Thyroid gland (tissue), 4 donors: ENCODE data around the gene SNX9. TPM values are rescaled to one million over a fixed set of nuclear protein-coding genes. Genes with fewer than 3 reads are reported as not detected.

Experiments used
- DNase-seq, 2 donors: peaks; one replicate each; pipeline ENCODE4 v3.0.0-alpha.2; 2019
- H3K27ac ChIP-seq, 3 donors: fragments of 200-600 bp; sonication (generic); 1 replicate in 2 of 3; 2 replicates in 1 of 3; pipeline ENCODE4 v1.5.1; 2016 to 2019; ENCODE audit warnings: mild to moderate bottlenecking in 1 of 3, moderate library complexity in 1 of 3
- H3K27me3 ChIP-seq: fragments of 200-600 bp; sonication (generic); one replicate; pipeline ENCODE4 v1.5.1; 2019
- H3K36me3 ChIP-seq, 2 donors: fragments of 200-600 bp; sonication (generic); one replicate each; pipeline ENCODE4 v1.5.1; 2016 to 2019
- H3K4me1 ChIP-seq, 2 donors: fragments of 200-600 bp; sonication (generic); one replicate each; pipeline ENCODE4 v1.5.1; 2017 to 2019
- H3K4me3 ChIP-seq, 3 donors: fragments of 200-600 bp; sonication (generic); replicated peaks in 1 of 3; 1 replicate in 2 of 3; 2 replicates in 1 of 3; pipeline ENCODE4 v1.5.1; 2016; ENCODE audit warnings: mild to moderate bottlenecking in 1 of 3
- H3K9me3 ChIP-seq: fragments of 200-600 bp; sonication (generic); one replicate; pipeline ENCODE4 v1.5.1; 2017
- POLR2A ChIP-seq, 2 donors: fragments of 450-650 bp; IDR thresholded peaks; one replicate each; pipeline ENCODE4 v1.6.1; 2017; ENCODE audit warnings: antibody characterized with exemption in 2 of 2, mild to moderate bottlenecking in 2 of 2, moderate library complexity in 1 of 2
- WGBS, 2 donors: methylation state at CpG; one replicate each; pipeline ENCODE4 v1.1.5; 2017; 5-methylcytosine and 5-hydroxymethylcytosine counted together
- intact Hi-C: fragments of 100-400 bp; cut with DNase I; formaldehyde crosslinking; loops from one replicate; pipeline ENCODE4 v1.15.1; 2023
- total RNA-seq, 4 donors: library from RNA; depleted of rRNA; stranded (reverse); fragments of >200 nt; gene quantifications; one replicate each; pipeline ENCODE4 v1.2.3, GENCODE V29; 2016
- TF ChIP-seq, protein P1 (sequence below), 6 experiments: fragments of 200-600 bp in 3 of 6; fragments of 450-650 bp in 3 of 6; sonication (generic) in 3 of 6; IDR thresholded peaks; one replicate each; pipeline ENCODE4 v1.5.1; 2016 to 2019; ENCODE audit warnings: antibody characterized with exemption in 6 of 6, mild to moderate bottlenecking in 2 of 6, inconsistent platforms in 1 of 6, moderate library complexity in 1 of 6

Gene SNX9
- total RNA-seq, 4 donors from 2014 or later, result 44.6 to 73.1 (median 47.2) TPM

DNA sequence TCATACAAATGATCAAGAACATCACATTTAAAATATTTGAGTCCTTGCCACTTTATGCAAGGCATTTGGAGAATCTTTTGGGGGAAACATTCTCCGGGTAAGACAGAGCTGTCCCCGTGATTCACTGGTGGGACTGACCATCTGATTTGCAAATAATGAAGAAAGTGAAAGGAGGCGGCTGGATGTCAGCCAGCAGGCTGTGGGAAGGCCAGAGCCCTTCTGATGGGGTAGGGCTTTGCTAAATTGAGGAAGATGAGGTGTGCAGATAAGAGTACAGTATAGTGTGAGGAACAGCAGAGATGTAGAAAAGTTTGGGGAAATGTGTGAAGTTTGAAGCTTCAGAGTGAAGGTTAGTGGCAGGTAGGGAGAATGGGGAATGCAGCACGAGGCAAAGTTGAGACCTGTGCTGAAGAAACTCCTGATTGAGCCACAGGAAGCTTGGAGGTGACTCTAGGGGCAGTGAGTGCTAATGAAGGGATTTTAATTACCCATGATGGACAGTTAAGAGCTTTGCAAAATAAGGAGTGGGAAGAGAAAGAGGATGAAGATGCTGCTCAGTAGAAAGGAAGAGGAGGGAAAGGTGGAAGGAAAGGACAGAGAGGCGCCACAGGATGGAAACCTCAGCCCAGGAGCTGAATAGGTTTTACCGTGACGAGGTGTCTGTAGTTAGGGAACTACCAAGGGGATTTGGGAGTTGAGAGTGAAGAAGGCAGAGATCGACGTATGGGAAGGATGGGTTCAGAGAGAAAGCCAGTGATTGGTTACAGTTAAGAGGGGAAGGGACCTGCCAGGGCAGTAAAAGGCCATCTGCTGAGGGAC, 68.7 kb downstream of the SNX9 start:
- H3K36me3 ChIP-seq, result peaks cover under 1 to 2% of the 10 kb centered on the region in 2 donors

GRCh38 chr6:157892363-157892877, 69.4 kb downstream of the SNX9 start:
- 87 to 93% methylated on average over 5 of the region's 5 CpGs for WGBS, 2 donors
- H3K4me3 ChIP-seq, result no peak overlapping the region
- intact Hi-C loops, result no loop called here
- TF ChIP-seq POLR2A (IDR thresholded peaks at IDR 0.05), result no peak
- TF ChIP-seq, protein P1, sequence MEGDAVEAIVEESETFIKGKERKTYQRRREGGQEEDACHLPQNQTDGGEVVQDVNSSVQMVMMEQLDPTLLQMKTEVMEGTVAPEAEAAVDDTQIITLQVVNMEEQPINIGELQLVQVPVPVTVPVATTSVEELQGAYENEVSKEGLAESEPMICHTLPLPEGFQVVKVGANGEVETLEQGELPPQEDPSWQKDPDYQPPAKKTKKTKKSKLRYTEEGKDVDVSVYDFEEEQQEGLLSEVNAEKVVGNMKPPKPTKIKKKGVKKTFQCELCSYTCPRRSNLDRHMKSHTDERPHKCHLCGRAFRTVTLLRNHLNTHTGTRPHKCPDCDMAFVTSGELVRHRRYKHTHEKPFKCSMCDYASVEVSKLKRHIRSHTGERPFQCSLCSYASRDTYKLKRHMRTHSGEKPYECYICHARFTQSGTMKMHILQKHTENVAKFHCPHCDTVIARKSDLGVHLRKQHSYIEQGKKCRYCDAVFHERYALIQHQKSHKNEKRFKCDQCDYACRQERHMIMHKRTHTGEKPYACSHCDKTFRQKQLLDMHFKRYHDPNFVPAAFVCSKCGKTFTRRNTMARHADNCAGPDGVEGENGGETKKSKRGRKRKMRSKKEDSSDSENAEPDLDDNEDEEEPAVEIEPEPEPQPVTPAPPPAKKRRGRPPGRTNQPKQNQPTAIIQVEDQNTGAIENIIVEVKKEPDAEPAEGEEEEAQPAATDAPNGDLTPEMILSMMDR (IDR thresholded peaks at IDR 0.05), result no peak
- H3K36me3 ChIP-seq, result peaks cover 7 to 9% of the 10 kb centered on the region in 2 donors
- DNase-seq, result no peak
- H3K9me3 ChIP-seq, result no peaks in the 10 kb centered on the region
- no peaks in the 10 kb centered on the region for H3K27me3 ChIP-seq
- H3K27ac ChIP-seq, result no peak overlapping the region
- no peaks in the 10 kb centered on the region for H3K4me1 ChIP-seq

More for the DNA sequence above, 68.7 kb downstream of the SNX9 start:
- no peak for DNase-seq
- H3K9me3 ChIP-seq, result no peaks in the 10 kb centered on the region
- intact Hi-C loops, result no loop called here
- WGBS, 2 donors, result 89 to 92% methylated on average over 9 of the region's 9 CpGs
- TF ChIP-seq POLR2A (IDR thresholded peaks at IDR 0.05), result no peak
- TF ChIP-seq, protein P1 (IDR thresholded peaks at IDR 0.05), result no peak
- H3K4me3 ChIP-seq, result no peak overlapping the region
- no peaks in the 10 kb centered on the region for H3K4me1 ChIP-seq
- no peak overlapping the region for H3K27ac ChIP-seq
- no peaks in the 10 kb centered on the region for H3K27me3 ChIP-seq

- H3K9me3 ChIP-seq, result no peaks in the 10 kb centered on the region
- H3K27ac ChIP-seq, result no peak overlapping the region
- H3K36me3 ChIP-seq, result peaks cover 11 to 13% of the 10 kb centered on the region in 2 donors
- H3K4me3 ChIP-seq, result no peak overlapping the region
- TF ChIP-seq, protein P1 (IDR thresholded peaks at IDR 0.05), result no peak
- TF ChIP-seq POLR2A (IDR thresholded peaks at IDR 0.05), result no peak
- H3K27me3 ChIP-seq, result no peaks in the 10 kb centered on the region
- no peak for DNase-seq
- intact Hi-C loops, result no loop called here
- H3K4me1 ChIP-seq, result no peaks in the 10 kb centered on the region
- WGBS, 2 donors, result 95 to 97% methylated on average over 4 of the region's 4 CpGs
These were observed 70.2 kb downstream of the SNX9 start for GRCh38 chr6:157893238-157893637.

- intact Hi-C loops, result no loop called here
These were observed 72.5 kb downstream of the SNX9 start for GRCh38 chr6:157895585-157895984.

More at GRCh38 chr6:157895585-157895984, 72.5 kb downstream of the SNX9 start:
- H3K4me3 ChIP-seq, result no peak overlapping the region
- no peaks in the 10 kb centered on the region for H3K4me1 ChIP-seq
- no peak overlapping the region for H3K27ac ChIP-seq
- H3K36me3 ChIP-seq, result peaks cover 11 to 13% of the 10 kb centered on the region in 2 donors
- no peaks in the 10 kb centered on the region for H3K9me3 ChIP-seq
- TF ChIP-seq POLR2A (IDR thresholded peaks at IDR 0.05), result no peak
- TF ChIP-seq, protein P1 (IDR thresholded peaks at IDR 0.05), result no peak
- H3K27me3 ChIP-seq, result no peaks in the 10 kb centered on the region
- 94 to 95% methylated on average over 3 of the region's 3 CpGs for WGBS, 2 donors
- DNase-seq, result no peak
